Stimulated activated CD8-positive, alpha-beta memory T cell treated with anti-CD3 and anti-CD28 coated beads, Interleukin-12 subunit alpha, Interleukin-12 subunit beta, amount 100 ng/mL, for 24 hours (primary cell): ENCODE measurements around the gene BSG.
"Not testable (repeated sequence)": the region's sequence is repeated elsewhere in the genome, so short reads cannot be mapped to it uniquely, and the experiment has no call there.

ENCODE experiments used
- DNase-seq: peaks from one replicate; pipeline ENCODE4 v3.0.0-alpha.2; 2020; ENCODE audit errors: extremely low read depth

BSG gene

DNA sequence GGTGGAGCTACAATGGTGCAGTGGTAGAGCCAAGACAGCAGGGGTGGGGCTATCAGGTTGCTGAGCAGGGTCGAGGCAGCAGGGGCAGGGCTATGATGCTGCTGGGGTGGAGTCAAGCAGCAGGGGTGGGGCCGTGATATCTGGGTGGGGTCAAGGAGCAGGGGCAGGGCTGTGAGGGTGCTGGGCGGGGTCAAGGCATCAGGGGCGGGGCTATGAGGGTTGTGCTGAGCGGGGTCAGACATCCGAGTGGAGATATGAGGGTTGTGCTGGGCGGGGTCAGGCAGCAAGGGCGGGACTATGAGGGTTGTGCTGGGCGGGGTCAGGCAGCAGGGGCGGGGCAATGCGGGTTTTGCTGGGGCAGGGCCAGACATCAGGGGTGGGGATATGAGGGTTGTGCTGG, 32.0 kb downstream of the BSG start:
- DNase-seq = no peak

- not testable (repeated sequence) for DNase-seq
These were observed 32.9 kb downstream of the BSG start for GRCh38 chr19:605061-605971.

DNA sequence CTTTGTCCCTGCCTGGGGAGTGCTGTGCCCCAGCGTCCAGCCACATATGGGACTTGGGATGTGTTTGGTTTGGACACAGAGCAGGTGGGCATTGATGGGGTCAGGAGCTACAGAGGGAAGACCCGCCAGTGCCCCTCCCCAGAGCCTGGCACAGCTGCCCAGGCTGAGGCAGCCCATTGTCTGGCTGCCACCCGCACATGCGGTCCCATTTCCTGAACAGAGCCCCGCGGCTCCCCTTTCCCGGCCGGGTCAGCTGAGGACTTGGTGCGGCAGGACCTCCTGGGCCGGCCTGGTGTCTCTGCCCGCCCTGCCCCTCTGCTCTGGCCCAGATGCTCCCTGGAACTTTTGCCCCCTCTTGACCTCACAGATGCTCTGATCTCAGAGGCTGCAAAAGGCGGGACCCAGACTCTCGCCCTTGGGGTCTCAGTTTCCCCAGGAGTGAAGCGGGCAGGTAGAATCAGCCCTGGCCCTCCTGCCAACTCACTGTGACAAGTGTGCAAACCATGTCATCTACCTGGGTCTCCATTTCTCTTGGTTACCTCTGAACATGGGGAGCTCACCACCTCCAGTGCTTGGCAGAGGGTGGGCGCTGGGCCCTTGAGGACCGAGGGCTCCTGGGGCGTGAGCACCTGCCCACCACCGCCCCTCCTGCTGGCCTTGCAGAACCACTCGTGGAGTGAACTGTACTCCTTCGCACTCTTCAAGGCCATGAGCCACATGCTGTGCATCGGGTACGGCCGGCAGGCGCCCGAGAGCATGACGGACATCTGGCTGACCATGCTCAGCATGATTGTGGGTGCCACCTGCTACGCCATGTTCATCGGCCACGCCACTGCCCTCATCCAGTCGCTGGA, 35.1 kb downstream of the BSG start:
- no peak for DNase-seq

GRCh38 chr19:608155-609003, 36.0 kb downstream of the BSG start:
- DNase-seq = no peak

GRCh38 chr19:609004-609346, 36.6 kb downstream of the BSG start:
- DNase-seq = no peak

- DNase-seq = no peak
These were observed 37.8 kb downstream of the BSG start for GRCh38 chr19:610071-610800.

GRCh38 chr19:610801-611480, 38.5 kb downstream of the BSG start:
- no peak for DNase-seq

GRCh38 chr19:611481-611868, 39.1 kb downstream of the BSG start:
- no peak for DNase-seq

- no peak for DNase-seq
These were observed 40.5 kb downstream of the BSG start for GRCh38 chr19:612941-613340.

DNA sequence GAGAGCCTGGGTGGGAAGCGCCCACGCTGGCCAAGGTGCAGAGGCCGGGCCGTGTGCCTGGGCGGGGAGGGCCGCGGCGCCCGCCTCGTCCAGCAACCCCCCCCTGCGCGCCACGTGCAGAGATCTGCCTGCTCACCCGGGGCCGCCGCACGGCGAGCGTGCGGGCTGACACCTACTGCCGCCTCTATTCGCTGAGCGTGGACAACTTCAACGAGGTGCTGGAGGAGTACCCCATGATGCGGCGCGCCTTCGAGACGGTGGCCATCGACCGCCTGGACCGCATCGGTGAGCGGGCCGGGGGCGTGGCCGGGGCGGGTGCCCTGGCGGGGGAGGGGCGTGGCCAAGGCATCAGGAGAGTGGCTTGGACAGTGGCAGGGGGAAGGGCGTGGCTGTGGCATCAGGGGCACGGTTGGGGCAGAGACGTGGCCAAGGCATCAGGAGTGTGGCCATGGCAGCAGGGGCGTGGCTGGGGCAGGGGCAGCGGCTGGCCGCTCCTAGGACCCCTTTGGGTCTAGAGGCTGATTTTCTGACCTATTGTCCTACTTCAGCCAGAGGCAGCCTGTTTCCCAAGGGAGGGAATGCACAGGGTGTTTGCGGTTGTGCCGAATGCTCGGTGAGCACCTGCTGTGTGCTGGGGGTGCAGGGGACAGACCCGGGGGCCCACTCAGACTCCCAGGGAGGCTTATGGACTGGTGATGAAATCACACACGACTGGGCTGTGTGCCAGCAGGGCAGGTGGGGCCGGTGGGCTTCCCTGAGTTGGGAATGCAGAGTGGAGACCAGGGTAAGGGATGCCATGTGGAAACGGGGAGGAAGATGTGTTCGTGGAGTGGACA, 41.6 kb downstream of the BSG start:
- no peak for DNase-seq

- DNase-seq = no peak
These were observed 43.2 kb downstream of the BSG start for GRCh38 chr19:615619-616018.

DNA sequence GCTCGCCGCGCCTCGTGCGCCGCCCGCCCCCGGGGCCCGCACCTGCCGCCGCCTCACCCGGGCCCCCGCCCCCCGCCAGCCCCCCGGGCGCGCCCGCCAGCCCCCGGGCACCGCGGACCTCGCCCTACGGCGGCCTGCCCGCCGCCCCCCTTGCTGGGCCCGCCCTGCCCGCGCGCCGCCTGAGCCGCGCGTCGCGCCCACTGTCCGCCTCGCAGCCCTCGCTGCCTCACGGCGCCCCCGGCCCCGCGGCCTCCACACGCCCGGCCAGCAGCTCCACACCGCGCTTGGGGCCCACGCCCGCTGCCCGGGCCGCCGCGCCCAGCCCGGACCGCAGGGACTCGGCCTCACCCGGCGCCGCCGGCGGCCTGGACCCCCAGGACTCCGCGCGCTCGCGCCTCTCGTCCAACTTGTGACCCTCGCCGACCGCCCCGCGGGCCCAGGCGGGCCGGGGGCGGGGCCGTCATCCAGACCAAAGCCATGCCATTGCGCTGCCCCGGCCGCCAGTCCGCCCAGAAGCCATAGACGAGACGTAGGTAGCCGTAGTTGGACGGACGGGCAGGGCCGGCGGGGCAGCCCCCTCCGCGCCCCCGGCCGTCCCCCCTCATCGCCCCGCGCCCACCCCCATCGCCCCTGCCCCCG, 43.8 kb downstream of the BSG start:
- DNase-seq = no peak

DNA sequence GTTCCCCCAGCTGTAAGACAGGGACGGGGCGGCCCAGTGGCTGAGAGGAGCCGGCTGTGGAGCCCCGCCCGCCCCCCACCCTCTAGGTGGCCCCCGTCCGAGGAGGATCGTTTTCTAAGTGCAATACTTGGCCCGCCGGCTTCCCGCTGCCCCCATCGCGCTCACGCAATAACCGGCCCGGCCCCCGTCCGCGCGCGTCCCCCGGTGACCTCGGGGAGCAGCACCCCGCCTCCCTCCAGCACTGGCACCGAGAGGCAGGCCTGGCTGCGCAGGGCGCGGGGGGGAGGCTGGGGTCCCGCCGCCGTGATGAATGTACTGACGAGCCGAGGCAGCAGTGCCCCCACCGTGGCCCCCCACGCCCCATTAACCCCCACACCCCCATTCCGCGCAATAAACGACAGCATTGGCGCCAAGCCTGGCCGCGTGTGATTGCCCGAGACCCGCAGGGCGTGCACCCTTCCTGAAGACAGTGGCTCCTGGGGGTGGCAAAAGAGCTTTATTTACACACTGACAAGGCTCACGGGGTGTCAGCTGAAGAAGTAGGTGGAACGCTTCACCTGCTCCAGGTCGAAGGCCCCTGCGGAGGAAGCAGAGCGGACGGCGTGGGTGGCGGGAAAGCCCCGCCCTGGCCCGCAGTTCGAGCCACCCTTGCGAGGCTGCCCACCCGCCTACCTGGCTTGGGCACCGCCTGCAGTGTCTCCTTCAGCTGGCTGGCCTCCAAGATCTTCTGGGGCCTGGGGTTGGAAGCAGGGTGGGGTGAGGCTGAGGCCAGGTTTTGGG, 44.5 kb downstream of the BSG start:
- no peak for DNase-seq

- no peak for DNase-seq
These were observed 45.3 kb downstream of the BSG start for GRCh38 chr19:617551-618246.

- DNase-seq = no peak
These were observed 45.8 kb downstream of the BSG start for GRCh38 chr19:618247-618619.

- no peak for DNase-seq
These were observed 46.4 kb downstream of the BSG start for GRCh38 chr19:618674-619285.

DNA sequence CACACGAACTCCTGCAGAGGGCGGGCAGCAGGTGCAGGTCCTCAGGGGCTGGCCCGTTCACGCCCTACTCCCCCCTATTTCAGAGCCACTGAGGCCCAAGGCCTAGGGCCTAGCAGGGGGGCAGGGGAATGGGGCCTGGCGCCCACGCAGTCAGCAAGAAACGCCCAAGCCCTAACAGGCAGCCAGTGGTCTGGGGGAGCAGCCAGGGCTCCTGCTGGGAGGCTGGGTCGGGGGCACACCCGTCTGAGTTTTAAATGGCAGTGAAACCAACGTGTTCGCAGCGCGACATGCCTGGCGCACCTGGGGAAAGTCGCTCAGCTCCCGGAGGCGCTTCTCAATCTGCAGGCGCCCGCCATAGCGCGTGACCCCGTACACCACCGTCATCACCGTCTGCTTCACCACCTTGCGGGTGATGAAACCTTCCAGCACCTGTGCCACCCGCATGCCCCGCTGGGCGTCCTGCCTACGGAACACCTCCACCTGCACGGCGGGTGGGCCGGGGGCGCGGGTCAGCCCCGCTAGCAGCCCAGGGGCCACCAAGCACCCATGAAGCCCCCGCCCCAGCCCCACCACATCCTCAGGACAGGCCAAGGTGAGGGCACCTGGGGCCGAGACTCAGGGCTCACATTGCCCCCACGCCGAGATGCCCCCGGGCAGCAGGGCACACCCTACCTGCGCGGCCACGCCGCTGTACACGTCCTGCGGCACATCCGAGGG, 47.0 kb downstream of the BSG start:
- no peak for DNase-seq
